Neural crest cell (in vitro differentiated cells): ENCODE results near the gene RASGEF1C. TPM values are rescaled to one million over a fixed set of nuclear protein-coding genes. Genes with fewer than 3 reads are reported as not detected.
"Not testable (repeated sequence)": the region's sequence is repeated elsewhere in the genome, so short reads cannot be mapped to it uniquely, and the experiment has no call there.

ENCODE experiments used
- DNase-seq: peaks from one replicate; pipeline ENCODE4 v3.0.0; 2021; ENCODE audit warnings: low read depth, mixed read lengths, low spot score
- H3K27ac Mint-ChIP-seq: one replicate; pipeline ENCODE4 v1.8.0; 2021; ENCODE audit warnings: mild to moderate bottlenecking, mixed read lengths; ENCODE audit not compliant: unreplicated experiment
- H3K27me3 Mint-ChIP-seq: 2 replicates; pipeline ENCODE4 v1.8.0; 2021; ENCODE audit warnings: low read depth, mild to moderate bottlenecking, mixed read lengths
- H3K36me3 Mint-ChIP-seq: 2 replicates; pipeline ENCODE4 v1.8.0; 2021; ENCODE audit warnings: low read depth, mild to moderate bottlenecking, mixed read lengths
- H3K4me1 Mint-ChIP-seq: 2 replicates; pipeline ENCODE4 v1.8.0; 2021; ENCODE audit warnings: mixed read lengths
- H3K4me3 Mint-ChIP-seq: one replicate; pipeline ENCODE4 v1.8.0; 2021; ENCODE audit warnings: mild to moderate bottlenecking, mixed read lengths
- H3K9me3 Mint-ChIP-seq: 2 replicates; pipeline ENCODE4 v1.8.0; 2021; ENCODE audit warnings: mixed read lengths
- total RNA-seq: library from RNA; stranded (reverse); gene quantifications from 2 replicates; pipeline ENCODE4 v1.2.1, GENCODE V29; 2021
- TF ChIP-seq, protein P1 (sequence below): fragments of 200-600 bp; sonication (generic); conservative IDR thresholded peaks from 2 replicates; pipeline ENCODE4 v1.5.0; 2021; ENCODE audit warnings: antibody characterized with exemption, mild to moderate bottlenecking

RASGEF1C gene
- total RNA-seq, 1 donor from 2014 or later: 1.7 TPM

DNA sequence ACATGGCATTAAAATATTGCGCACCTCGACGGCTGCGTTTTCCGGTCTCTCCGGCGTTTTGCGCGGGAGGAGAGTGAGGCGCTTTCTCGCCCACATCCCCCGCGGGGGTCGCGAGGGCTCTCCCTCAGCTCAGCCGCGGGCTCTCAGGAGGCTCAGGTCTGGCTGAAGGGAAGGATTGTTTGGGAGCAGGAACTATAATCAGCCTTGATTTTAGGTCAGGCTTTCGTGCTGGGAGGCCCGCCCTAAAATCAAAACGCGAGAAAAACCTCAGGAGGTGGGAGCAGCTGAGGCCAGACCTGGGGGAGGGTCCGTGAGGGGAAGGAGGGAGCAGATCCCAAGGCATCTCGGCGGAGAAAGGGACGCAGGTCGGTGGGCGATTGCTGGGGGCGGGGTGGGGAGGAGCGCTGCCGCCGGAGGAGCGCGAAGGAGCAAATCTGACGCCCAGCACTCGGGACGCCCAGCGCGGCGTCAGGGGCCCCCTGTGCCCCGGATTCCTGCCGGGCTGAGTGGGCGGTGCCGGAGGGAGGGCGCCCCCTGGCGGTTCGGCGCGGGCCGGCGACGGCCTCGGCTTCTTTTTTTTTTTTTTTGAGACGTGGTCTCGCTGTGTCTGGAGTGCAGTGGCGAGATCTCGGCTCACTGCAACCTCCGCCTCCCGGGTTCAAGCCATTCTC lies 118.8 kb downstream of the RASGEF1C start:
- Mint-ChIP-seq H3K9me3 (peaks cover 3% of the 10 kb centered on the region), H3K27me3 (no peaks in the 10 kb centered on the region), H3K27ac (peak overlapping the region; percentile 98), H3K36me3 (no peaks in the 10 kb centered on the region), H3K4me3 (peak overlapping the region; percentile 86), H3K4me1 (peaks cover 33% of the 10 kb centered on the region)
- peak; percentile 88 for DNase-seq
- TF ChIP-seq, protein P1, sequence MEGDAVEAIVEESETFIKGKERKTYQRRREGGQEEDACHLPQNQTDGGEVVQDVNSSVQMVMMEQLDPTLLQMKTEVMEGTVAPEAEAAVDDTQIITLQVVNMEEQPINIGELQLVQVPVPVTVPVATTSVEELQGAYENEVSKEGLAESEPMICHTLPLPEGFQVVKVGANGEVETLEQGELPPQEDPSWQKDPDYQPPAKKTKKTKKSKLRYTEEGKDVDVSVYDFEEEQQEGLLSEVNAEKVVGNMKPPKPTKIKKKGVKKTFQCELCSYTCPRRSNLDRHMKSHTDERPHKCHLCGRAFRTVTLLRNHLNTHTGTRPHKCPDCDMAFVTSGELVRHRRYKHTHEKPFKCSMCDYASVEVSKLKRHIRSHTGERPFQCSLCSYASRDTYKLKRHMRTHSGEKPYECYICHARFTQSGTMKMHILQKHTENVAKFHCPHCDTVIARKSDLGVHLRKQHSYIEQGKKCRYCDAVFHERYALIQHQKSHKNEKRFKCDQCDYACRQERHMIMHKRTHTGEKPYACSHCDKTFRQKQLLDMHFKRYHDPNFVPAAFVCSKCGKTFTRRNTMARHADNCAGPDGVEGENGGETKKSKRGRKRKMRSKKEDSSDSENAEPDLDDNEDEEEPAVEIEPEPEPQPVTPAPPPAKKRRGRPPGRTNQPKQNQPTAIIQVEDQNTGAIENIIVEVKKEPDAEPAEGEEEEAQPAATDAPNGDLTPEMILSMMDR: peak; percentile 99

DNA sequence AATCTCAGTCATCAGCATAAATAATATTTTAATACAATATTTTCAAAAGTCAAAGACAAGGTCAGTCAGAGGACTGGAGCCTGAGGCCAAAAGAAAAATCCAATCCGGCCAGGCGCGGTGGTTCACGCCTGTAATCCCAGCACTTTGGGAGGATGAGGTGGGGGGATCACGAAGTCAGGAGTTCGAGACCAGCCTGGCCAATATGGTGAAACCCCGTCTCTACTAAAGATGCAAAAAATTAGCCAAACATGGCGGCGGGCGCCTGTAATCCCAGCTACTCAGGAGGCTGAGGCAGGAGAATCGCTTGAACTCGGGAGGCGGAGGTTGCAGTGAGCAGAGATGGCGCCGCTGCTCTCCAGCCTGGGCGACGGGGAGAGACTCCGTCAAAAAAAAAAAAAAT lies 119.4 kb downstream of the RASGEF1C start:
- peak overlapping the region; percentile 98 for H3K27ac Mint-ChIP-seq
- not testable (repeated sequence) for H3K9me3 Mint-ChIP-seq, H3K36me3 Mint-ChIP-seq

DNA sequence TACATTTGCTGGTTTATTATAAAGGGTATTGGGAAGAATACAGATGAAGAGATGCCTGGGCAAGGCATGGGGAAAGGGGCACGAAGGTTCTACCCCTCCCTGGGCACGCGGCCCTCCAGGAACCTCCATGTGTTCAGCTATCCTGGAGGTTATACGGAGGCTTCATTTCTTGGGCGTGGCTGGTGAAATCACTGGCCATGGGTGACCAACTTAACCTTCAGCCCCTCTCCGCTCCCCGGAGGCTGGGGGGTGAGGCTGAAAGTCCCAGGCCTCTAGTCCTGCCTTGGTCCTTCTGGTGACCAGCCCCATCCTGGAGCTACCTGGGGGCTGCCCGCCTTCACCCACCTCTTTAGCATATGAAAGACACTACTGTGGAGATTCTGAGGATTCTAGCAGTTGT lies 120.5 kb downstream of the RASGEF1C start:
- H3K27me3 Mint-ChIP-seq: no peaks in the 10 kb centered on the region
- TF ChIP-seq, protein P1: no peak
- H3K4me1 Mint-ChIP-seq: peaks cover 49% of the 10 kb centered on the region
- no peak for DNase-seq
- H3K4me3 Mint-ChIP-seq: peak overlapping the region; percentile 62
- H3K27ac Mint-ChIP-seq: no peak overlapping the region
- no peaks in the 10 kb centered on the region for H3K9me3 Mint-ChIP-seq
- no peaks in the 10 kb centered on the region for H3K36me3 Mint-ChIP-seq

More for the DNA sequence above, 119.4 kb downstream of the RASGEF1C start:
- Mint-ChIP-seq H3K4me1 (peaks cover 39% of the 10 kb centered on the region), H3K4me3 (peak overlapping the region; percentile 86)
- not testable (repeated sequence) for H3K27me3 Mint-ChIP-seq, DNase-seq

GRCh38 chr5:180086816-180087399 lies 122.1 kb downstream of the RASGEF1C start:
- H3K27ac Mint-ChIP-seq: peak overlapping the region; percentile 35
- no peak overlapping the region for H3K4me3 Mint-ChIP-seq
- no peaks in the 10 kb centered on the region for H3K36me3 Mint-ChIP-seq
- TF ChIP-seq, protein P1: no peak
- no peaks in the 10 kb centered on the region for H3K27me3 Mint-ChIP-seq
- DNase-seq: no peak
- no peaks in the 10 kb centered on the region for H3K9me3 Mint-ChIP-seq
- H3K4me1 Mint-ChIP-seq: peaks cover 63% of the 10 kb centered on the region

DNA sequence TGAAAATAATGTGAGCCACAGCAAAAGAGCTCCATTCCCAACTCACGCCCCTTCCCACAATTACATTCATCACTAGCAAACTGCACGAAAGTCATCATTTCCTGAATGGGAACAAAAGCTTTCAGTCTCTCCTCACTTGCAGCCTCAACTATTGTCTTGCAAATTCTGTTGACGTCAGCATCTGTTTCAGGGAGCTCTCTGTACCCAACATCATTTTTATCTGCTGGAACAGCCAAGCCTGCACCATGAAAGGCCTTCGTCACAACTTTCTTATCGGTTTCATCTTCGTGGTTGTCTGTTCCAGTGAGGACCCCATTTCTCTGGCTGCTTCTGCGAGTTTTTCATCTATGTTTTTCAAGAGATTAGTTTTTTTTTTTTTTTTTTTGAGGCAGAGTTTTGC lies 123.2 kb downstream of the RASGEF1C start:
- H3K4me1 Mint-ChIP-seq: peaks cover 63% of the 10 kb centered on the region
- H3K9me3 Mint-ChIP-seq: no peaks in the 10 kb centered on the region
- DNase-seq: no peak
- TF ChIP-seq, protein P1: no peak
- no peaks in the 10 kb centered on the region for H3K36me3 Mint-ChIP-seq
- H3K27me3 Mint-ChIP-seq: no peaks in the 10 kb centered on the region
- H3K27ac Mint-ChIP-seq: peak overlapping the region; percentile 85
- H3K4me3 Mint-ChIP-seq: peak overlapping the region; percentile 55
